K562 (cell line): ENCODE data around the gene SIRT7. TPM values are rescaled to one million over a fixed set of nuclear protein-coding genes. Genes with fewer than 3 reads are reported as not detected.

Source experiments
- HMGN3 ChIP-seq: IDR thresholded peaks from 2 replicates; pipeline ENCODE4 v1.6.1; 2011; ENCODE audit warnings: borderline replicate concordance, low read depth, mild to moderate bottlenecking, mixed read lengths, low read length; ENCODE audit not compliant: insufficient read length; ENCODE audit errors: extremely low read depth
- MYNN ChIP-seq, 2 experiments: sonication (generic); formaldehyde crosslinking in 1 of 2; IDR thresholded peaks; 2 replicates each; pipeline versions ENCODE4 v1.5.0 to v1.6.1; 2016 to 2020; ENCODE audit warnings: antibody characterized with exemption in 1 of 2, missing genetic modification reagents in 1 of 2
- SP1 ChIP-seq: sonication (generic); formaldehyde crosslinking; IDR thresholded peaks from 2 replicates; pipeline ENCODE4 v1.8.1; 2022; ENCODE audit warnings: mild to moderate bottlenecking, missing genetic modification reagents
- SREBF1 ChIP-seq: fragments of 150-350 bp; IDR thresholded peaks from 2 replicates; pipeline ENCODE4 v1.6.1; 2014; ENCODE audit warnings: antibody characterized with exemption, low read depth, low read length, borderline replicate concordance
- TCF15 ChIP-seq: fragments of 250-450 bp; sonication (Bioruptor Pico); IDR thresholded peaks from 2 replicates; pipeline ENCODE4 v1.8.0; 2022; ENCODE audit warnings: moderate library complexity, mild to moderate bottlenecking, inconsistent platforms
- TCF3 ChIP-seq: sonication (generic); formaldehyde crosslinking; IDR thresholded peaks from 2 replicates; pipeline ENCODE4 v1.4.0; 2020; ENCODE audit warnings: mild to moderate bottlenecking, missing genetic modification reagents
- TEAD4 ChIP-seq, 2 experiments: sonication (generic) in 1 of 2; formaldehyde crosslinking in 1 of 2; IDR thresholded peaks; 2 replicates each; pipeline versions ENCODE4 v1.6.1 to v1.8.0; 2012 to 2022; ENCODE audit warnings: borderline replicate concordance in 1 of 2, inconsistent platforms in 1 of 2, low read length in 1 of 2, mild to moderate bottlenecking in 1 of 2, missing genetic modification reagents in 1 of 2
- TSHZ1 ChIP-seq: fragments of 250-450 bp; sonication (Bioruptor Pico); IDR thresholded peaks from 2 replicates; pipeline ENCODE4 v1.4.0; 2020; ENCODE audit warnings: mild to moderate bottlenecking, moderate library complexity
- ZBTB1 ChIP-seq: sonication (generic); formaldehyde crosslinking; IDR thresholded peaks from 2 replicates; pipeline ENCODE4 v1.8.1; 2023; ENCODE audit warnings: missing genetic modification reagents, low read depth, mild to moderate bottlenecking, borderline replicate concordance
- ZBTB7A ChIP-seq: IDR thresholded peaks from 2 replicates; pipeline ENCODE4 v1.6.1; 2011; ENCODE audit warnings: low read depth, mild to moderate bottlenecking, low read length, moderate library complexity, borderline replicate concordance; ENCODE audit not compliant: control insufficient read depth
- ZNF586 ChIP-seq: fragments of 450-650 bp; formaldehyde crosslinking; conservative IDR thresholded peaks from 2 replicates; pipeline ENCODE4 v1.4.0; 2020; ENCODE audit warnings: mild to moderate bottlenecking, moderate library complexity
- ZNF717 ChIP-seq: fragments of 250-450 bp; sonication (Bioruptor Pico); IDR thresholded peaks from 2 replicates; pipeline ENCODE4 v1.5.0; 2021
- polyA plus RNA-seq, 8 experiments: library from polyadenylated mRNA; depleted of rRNA in 4 of 8; stranded (reverse) in 5 of 8; unstranded in 3 of 8; fragments of >200 nt; fragmentation: Nextera tagmentation in 2 of 8; fragmentation: Illumina TruSeq in 1 of 8; extraction: Ambion mirVana in 2 of 8; extraction: Trizol in 1 of 8; gene quantifications; 2 replicates each; pipeline versions ENCODE4 v1.2.1 to v1.2.3, GENCODE V29; 2011 to 2014; ENCODE audit warnings: inconsistent platforms in 1 of 8, missing spikeins in 1 of 8
- total RNA-seq, 7 experiments: library from RNA; depleted of rRNA in 6 of 7; stranded (reverse); fragments of >200 nt in 6 of 7; fragmentation: Illumina TruSeq in 2 of 7; extraction: Trizol in 2 of 7; gene quantifications; 2 replicates each; pipeline versions ENCODE4 v1.2.1 to v1.2.3, GENCODE V29; 2011 to 2021; ENCODE audit warnings: low replicate concordance in 1 of 7

SIRT7 gene
- total and polyA plus RNA-seq, 9 of the 15 experiments (the other 6 are each of a cell fraction or from before 2014, with no cell fraction given), result 1.6 to 54.8 (median 20.3) TPM

- TF ChIP-seq SP1 (CRISPR knock-in tag), result peak; percentile 24; the same call in 1 of the 2 replicates
- no peak for TF ChIP-seq ZNF586 (CRISPR knock-in tag)
- no peak for TF ChIP-seq SREBF1
- TF ChIP-seq MYNN (IDR thresholded peaks at IDR 0.05), result peak; percentile 18; the same call in 1 of the 2 replicates
- no peak for TF ChIP-seq MYNN (CRISPR knock-in tag; IDR thresholded peaks at IDR 0.05)
- no peak for TF ChIP-seq ZNF717
- no peak for TF ChIP-seq TCF15 (CRISPR knock-in tag)
- no peak for TF ChIP-seq TCF3 (CRISPR knock-in tag)
- TF ChIP-seq TEAD4 (IDR thresholded peaks at IDR 0.05; ENCODE audit: low read length), result no peak
- no peak for TF ChIP-seq TEAD4 (CRISPR knock-in tag; IDR thresholded peaks at IDR 0.05; ENCODE audit: borderline replicate concordance)
- TF ChIP-seq HMGN3, result peak; percentile 38
- no peak for TF ChIP-seq TSHZ1 (CRISPR knock-in tag)
- no peak for TF ChIP-seq ZBTB1 (CRISPR knock-in tag)
- 0 out of 2 replicates have a peak, but pooled peaks have one; percentile 40 for TF ChIP-seq ZBTB7A
These were observed 13.8 kb upstream of the SIRT7 start (continued) for GRCh38 chr17:81931557-81932332.
